Smooth muscle cell (in vitro differentiated cells): Measurements from ENCODE around the gene ESPN. TPM values are rescaled to one million over a fixed set of nuclear protein-coding genes. Genes with fewer than 3 reads are reported as not detected.
"Not testable (repeated sequence)": the region's sequence is repeated elsewhere in the genome, so short reads cannot be mapped to it uniquely, and the experiment has no call there.

Source experiments
- DNase-seq: peaks from one replicate; lab custom pipeline; 2025; ENCODE audit not compliant: unreplicated experiment; lab: John Stamatoyannopoulos, UW
- H2AFZ ChIP-seq: fragments of 200-600 bp; sonication (generic); 2 replicates; pipeline ENCODE4 v1.6.0; 2016; ENCODE audit warnings: antibody characterized with exemption, low read depth, mild to moderate bottlenecking
- H3F3A ChIP-seq: fragments of 200-600 bp; sonication (generic); 2 replicates; pipeline ENCODE4 v1.6.0; 2017; ENCODE audit warnings: antibody characterized with exemption, low read depth
- H3K27ac ChIP-seq: fragments of 200-600 bp; sonication (generic); 2 replicates; pipeline ENCODE4 v1.5.1; 2016; ENCODE audit warnings: low read depth, mild to moderate bottlenecking
- H3K27me3 ChIP-seq: fragments of 200-600 bp; sonication (generic); 2 replicates; pipeline ENCODE4 v1.6.1; 2016; ENCODE audit warnings: low read depth, mild to moderate bottlenecking
- H3K36me3 ChIP-seq: fragments of 200-600 bp; sonication (generic); 2 replicates; pipeline ENCODE4 v1.5.1; 2016; ENCODE audit warnings: low read depth
- H3K4me1 ChIP-seq: fragments of 200-600 bp; sonication (generic); 2 replicates; pipeline ENCODE4 v1.5.1; 2016; ENCODE audit warnings: low read depth
- H3K4me2 ChIP-seq: fragments of 200-600 bp; sonication (generic); 2 replicates; pipeline ENCODE4 v1.6.0; 2016; ENCODE audit warnings: mild to moderate bottlenecking
- H3K4me3 ChIP-seq: fragments of 200-600 bp; sonication (generic); 2 replicates; pipeline ENCODE4 v1.5.1; 2016; ENCODE audit warnings: mild to moderate bottlenecking
- H3K79me2 ChIP-seq: fragments of 200-600 bp; sonication (generic); 2 replicates; pipeline ENCODE4 v1.6.0; 2016; ENCODE audit warnings: low read depth, mild to moderate bottlenecking
- H3K9ac ChIP-seq: fragments of 200-600 bp; sonication (generic); 2 replicates; pipeline ENCODE4 v1.6.0; 2016; ENCODE audit warnings: low read depth
- H3K9me3 ChIP-seq: fragments of 200-600 bp; sonication (generic); replicated peaks from 2 replicates; pipeline ENCODE4 v1.5.1; 2016; ENCODE audit warnings: low read depth
- H4K20me1 ChIP-seq: fragments of 200-600 bp; sonication (generic); 2 replicates; pipeline ENCODE4 v1.6.0; 2016; ENCODE audit warnings: low read depth
- WGBS: methylation state at CpG from one replicate; pipeline ENCODE4 v1.1.7; 2016; ENCODE audit warnings: low lambda C conversion rate; 5-methylcytosine and 5-hydroxymethylcytosine counted together
- polyA plus RNA-seq: library from polyadenylated mRNA; unstranded; fragments of >200 nt; fragmentation: Nextera tagmentation; extraction: Ambion mirVana; gene quantifications from 2 replicates; pipeline ENCODE4 v1.2.1, GENCODE V29; 2016
- total RNA-seq: library from RNA; depleted of rRNA; stranded (reverse); fragments of >200 nt; gene quantifications from 2 replicates; pipeline ENCODE4 v1.2.3, GENCODE V29; 2014
- TF ChIP-seq, protein P1 (sequence below): fragments of 200-600 bp; sonication (generic); IDR thresholded peaks from 2 replicates; pipeline ENCODE4 v1.5.1; 2017; ENCODE audit warnings: borderline replicate concordance, mild to moderate bottlenecking, antibody characterized with exemption; ENCODE audit not compliant: insufficient read depth, poor library complexity, severe bottlenecking

Gene ESPN
- total and polyA plus RNA-seq, 2 experiments from 2014 or later = 1.1 TPM; not detected in 1

DNA sequence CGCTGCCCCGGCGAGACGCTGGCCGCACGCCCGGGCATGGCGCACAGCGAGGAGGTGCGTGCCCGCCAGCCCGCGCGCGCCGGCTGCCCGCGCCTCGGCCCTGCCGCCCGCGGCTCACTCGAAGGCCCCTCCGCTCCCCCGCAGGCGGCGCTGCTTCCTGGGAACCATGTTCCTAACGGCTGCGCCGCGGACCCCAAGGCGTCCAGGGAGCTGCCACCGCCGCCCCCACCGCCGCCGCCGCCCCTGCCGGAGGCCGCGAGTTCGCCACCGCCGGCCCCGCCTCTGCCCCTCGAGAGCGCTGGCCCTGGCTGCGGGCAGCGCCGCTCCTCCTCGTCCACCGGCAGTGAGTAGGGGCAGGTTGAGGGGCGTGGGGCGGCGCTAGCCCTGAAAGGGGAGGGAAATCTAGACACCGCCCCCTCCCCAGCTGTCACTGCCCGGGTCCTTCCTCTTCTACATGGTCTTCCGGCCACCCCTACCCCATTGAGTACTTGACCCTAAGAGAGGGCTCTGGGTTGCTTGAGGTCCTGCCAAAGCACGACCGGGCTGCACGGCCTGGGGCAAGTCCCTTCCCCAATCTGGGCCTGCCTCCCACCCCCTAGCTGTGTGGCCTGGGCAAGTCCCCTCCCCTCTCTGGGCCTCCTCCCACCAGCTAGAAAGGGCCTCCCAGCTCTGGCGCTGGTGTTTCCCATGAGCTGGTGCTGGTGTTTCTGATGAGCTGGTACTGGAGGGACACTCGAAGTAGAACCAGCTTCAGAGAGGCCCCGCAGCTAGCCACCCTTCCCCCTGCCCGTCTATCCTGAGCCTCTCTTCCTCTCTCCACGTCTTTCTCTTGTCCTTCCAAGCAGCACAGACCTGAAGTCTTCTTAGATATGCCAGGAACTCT, 24.4 kb downstream of the ESPN start:
- Histone ChIP-seq H3K9me3 (no peaks in the 10 kb centered on the region), H3K4me1 (peaks cover 4% of the 10 kb centered on the region), H3K9ac (no peak overlapping the region), H3K36me3 (no peaks in the 10 kb centered on the region), H3F3A (no peaks in the 10 kb centered on the region), H3K27ac (no peak overlapping the region), H4K20me1 (no peaks in the 10 kb centered on the region), H2AFZ (no peak overlapping the region), H3K4me2 (peak overlapping the region; percentile 61), H3K4me3 (peak overlapping the region; percentile 16), H3K27me3 (peaks cover 52% of the 10 kb centered on the region), H3K79me2 (no peaks in the 10 kb centered on the region)
- 7% methylated on average over 48 of the region's 66 CpGs for WGBS
- TF ChIP-seq, protein P1, sequence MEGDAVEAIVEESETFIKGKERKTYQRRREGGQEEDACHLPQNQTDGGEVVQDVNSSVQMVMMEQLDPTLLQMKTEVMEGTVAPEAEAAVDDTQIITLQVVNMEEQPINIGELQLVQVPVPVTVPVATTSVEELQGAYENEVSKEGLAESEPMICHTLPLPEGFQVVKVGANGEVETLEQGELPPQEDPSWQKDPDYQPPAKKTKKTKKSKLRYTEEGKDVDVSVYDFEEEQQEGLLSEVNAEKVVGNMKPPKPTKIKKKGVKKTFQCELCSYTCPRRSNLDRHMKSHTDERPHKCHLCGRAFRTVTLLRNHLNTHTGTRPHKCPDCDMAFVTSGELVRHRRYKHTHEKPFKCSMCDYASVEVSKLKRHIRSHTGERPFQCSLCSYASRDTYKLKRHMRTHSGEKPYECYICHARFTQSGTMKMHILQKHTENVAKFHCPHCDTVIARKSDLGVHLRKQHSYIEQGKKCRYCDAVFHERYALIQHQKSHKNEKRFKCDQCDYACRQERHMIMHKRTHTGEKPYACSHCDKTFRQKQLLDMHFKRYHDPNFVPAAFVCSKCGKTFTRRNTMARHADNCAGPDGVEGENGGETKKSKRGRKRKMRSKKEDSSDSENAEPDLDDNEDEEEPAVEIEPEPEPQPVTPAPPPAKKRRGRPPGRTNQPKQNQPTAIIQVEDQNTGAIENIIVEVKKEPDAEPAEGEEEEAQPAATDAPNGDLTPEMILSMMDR = no peak
- DNase-seq = no peak

DNA sequence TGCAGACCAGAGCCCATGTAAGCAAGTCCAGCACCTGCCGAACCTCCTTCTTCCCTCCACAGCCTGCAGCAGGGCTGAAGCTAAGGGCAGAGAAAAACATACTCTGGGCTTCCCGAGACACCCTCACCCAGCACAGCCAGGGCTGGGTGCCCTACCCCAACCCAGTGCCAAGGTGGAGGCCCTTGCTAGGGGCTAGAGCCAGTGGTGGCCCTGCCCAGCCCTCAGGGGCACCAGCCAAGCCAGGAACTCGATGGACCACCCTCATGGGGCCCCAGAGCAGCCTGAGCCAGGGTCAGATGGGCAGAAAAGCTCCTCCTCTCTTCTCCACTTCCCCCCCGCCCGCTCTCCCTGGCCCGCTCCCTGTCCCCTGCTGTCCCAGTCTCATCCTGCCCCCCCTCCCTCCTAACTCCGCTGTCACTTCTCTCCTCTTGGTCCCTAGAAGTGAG, 25.5 kb downstream of the ESPN start:
- Histone ChIP-seq H2AFZ (no peak overlapping the region), H3K9me3 (no peaks in the 10 kb centered on the region), H3K9ac (no peak overlapping the region), H4K20me1 (no peaks in the 10 kb centered on the region), H3K4me1 (peaks cover 4% of the 10 kb centered on the region), H3K4me2 (no peak overlapping the region), H3K27ac (no peak overlapping the region), H3K36me3 (no peaks in the 10 kb centered on the region), H3K79me2 (no peaks in the 10 kb centered on the region), H3K4me3 (no peak overlapping the region), H3K27me3 (peaks cover 57% of the 10 kb centered on the region), H3F3A (no peaks in the 10 kb centered on the region)
- TF ChIP-seq, protein P1 = no peak
- 76% methylated on average over 7 of the region's 7 CpGs for WGBS
- no peak for DNase-seq

DNA sequence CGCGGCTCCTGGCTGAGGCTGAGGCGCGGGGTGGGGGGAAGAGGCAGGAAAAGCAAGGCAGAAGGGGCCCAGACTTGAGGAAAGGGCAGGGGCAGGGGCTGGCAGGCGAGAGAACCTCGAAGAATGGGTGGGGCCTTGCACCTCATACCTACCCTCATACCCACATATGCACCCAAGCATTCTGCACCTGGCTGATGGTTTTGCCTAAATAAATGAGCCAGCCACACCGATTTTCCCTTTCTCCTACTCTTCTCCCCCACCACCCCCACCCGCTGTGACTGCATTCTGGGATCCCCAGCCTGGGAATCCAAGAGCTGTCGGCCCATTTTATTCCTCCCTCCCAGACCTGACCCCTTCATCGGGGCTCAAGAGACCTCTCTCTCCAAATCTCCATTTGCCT, 25.9 kb downstream of the ESPN start:
- not testable (repeated sequence) for H2AFZ ChIP-seq, H3K36me3 ChIP-seq, H4K20me1 ChIP-seq, H3K4me3 ChIP-seq, H3K9me3 ChIP-seq, H3K27ac ChIP-seq, H3K9ac ChIP-seq, DNase-seq, H3K79me2 ChIP-seq, H3K4me2 ChIP-seq, H3K4me1 ChIP-seq, H3F3A ChIP-seq
- H3K27me3 ChIP-seq = peaks cover 61% of the 10 kb centered on the region
- WGBS = 96% methylated on average over 9 of the region's 10 CpGs

DNA sequence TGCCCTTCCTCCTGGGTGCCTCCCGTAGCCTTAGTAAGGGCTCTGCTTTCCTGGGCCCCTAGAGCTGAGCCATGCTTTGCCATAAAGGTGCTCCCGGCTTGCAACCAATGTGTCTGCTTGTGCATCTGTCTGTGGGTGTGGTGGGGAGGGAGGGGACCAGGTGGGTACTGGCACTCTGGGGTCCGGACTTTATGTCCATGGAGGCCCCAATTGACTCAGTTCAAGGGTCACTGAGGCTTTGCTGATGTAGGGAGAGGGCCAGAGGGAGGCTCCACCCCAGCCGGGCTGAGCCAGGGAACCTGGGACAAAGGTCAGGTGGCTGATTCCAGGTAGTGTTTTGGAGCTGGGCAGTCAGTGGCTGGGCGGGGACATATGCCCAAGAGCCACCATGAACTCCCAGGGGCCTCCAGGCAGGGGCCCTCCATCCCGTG, 26.4 kb downstream of the ESPN start:
- Histone ChIP-seq H3K4me3 (no peak overlapping the region), H3K27ac (no peak overlapping the region), H4K20me1 (no peaks in the 10 kb centered on the region), H3K36me3 (no peaks in the 10 kb centered on the region), H3K4me2 (no peak overlapping the region), H3K79me2 (no peaks in the 10 kb centered on the region), H3K9ac (no peak overlapping the region), H3K9me3 (no peaks in the 10 kb centered on the region), H3K4me1 (peaks cover 4% of the 10 kb centered on the region), H2AFZ (no peak overlapping the region), H3F3A (no peaks in the 10 kb centered on the region), H3K27me3 (peaks cover 63% of the 10 kb centered on the region)
- DNase-seq = no peak
- 85% methylated on average over 6 of the region's 6 CpGs for WGBS
- TF ChIP-seq, protein P1 = no peak

DNA sequence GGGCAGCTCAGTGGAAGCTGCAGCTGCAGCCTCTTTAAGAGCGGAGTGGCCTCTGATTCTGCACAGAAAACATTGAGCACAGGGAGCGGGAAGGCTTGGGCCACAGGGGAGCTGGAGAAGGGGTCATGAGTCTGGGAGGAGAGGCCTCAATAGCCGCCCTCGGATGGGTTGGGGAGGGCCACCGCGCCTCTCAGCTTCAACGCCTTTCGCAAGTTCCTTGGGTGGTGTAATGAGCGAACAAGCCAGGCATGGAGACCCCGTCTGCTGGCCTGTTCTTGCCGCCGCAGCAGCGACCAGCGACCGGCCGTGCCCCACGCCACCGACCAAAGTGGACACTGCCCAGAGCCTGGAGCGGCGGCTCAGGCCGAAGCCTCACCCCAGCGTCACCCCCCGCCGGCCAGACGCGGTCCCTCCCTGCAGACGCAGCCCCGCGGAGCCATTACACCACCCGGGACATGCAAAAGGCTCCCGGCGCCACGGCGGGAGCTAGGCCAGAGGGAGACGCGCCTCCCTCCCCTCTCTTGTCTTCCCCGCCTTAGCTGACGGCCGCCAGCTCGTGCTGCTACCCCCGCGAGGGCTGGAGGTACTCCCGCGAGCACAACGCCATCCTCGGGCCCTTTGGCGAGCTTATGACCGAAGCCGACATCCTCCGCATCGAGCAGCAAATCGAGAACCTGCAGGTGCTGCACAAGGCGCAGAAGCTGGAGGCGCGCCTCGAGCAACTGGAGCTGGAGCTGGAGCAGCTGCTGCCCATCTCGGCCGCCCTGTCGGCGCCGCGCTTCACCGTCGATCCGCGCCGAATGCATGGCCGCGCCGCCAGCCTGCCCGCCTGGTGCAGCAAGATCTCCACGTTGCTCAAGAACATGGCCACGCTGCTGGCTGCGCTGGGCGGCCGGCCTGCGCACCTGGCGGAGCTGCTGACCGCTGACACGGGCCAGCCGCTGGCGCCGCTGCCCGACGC, 29.6 kb downstream of the ESPN start:
- not testable (repeated sequence) for H3F3A ChIP-seq, H3K9ac ChIP-seq, H2AFZ ChIP-seq, H3K4me1 ChIP-seq, H3K79me2 ChIP-seq, H3K4me2 ChIP-seq, H3K4me3 ChIP-seq, H4K20me1 ChIP-seq, H3K9me3 ChIP-seq, H3K27ac ChIP-seq, DNase-seq, H3K36me3 ChIP-seq
- 75% methylated on average over 78 of the region's 85 CpGs for WGBS
- peaks cover 34% of the 10 kb centered on the region for H3K27me3 ChIP-seq
